Measurements from ENCODE around the gene MRPS31.

GRCh38 chr13:40774672-40775071 is 3.7 kb upstream of the MRPS31 start:
- TF ChIP-seq FOS (IDR thresholded peaks at IDR 0.05; ENCODE audit: borderline replicate concordance, insufficient read depth, low read length) (no peak), GATA2 (IDR thresholded peaks at IDR 0.05; ENCODE audit: insufficient read depth, insufficient read length, low read depth, low read length) (no peak), POLR2A (IDR thresholded peaks at IDR 0.05; ENCODE audit: low read depth, low read length) (no peak), JUN (IDR thresholded peaks at IDR 0.05; ENCODE audit: borderline replicate concordance, insufficient read depth, insufficient read length, low read depth) (no peak), EZH2 (IDR thresholded peaks at IDR 0.05; ENCODE audit: borderline replicate concordance, low read depth, low read length, severe bottlenecking) (no peak)
- TF ChIP-seq, protein P1, sequence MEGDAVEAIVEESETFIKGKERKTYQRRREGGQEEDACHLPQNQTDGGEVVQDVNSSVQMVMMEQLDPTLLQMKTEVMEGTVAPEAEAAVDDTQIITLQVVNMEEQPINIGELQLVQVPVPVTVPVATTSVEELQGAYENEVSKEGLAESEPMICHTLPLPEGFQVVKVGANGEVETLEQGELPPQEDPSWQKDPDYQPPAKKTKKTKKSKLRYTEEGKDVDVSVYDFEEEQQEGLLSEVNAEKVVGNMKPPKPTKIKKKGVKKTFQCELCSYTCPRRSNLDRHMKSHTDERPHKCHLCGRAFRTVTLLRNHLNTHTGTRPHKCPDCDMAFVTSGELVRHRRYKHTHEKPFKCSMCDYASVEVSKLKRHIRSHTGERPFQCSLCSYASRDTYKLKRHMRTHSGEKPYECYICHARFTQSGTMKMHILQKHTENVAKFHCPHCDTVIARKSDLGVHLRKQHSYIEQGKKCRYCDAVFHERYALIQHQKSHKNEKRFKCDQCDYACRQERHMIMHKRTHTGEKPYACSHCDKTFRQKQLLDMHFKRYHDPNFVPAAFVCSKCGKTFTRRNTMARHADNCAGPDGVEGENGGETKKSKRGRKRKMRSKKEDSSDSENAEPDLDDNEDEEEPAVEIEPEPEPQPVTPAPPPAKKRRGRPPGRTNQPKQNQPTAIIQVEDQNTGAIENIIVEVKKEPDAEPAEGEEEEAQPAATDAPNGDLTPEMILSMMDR (IDR thresholded peaks at IDR 0.05; ENCODE audit: extremely low read depth in 1 of 2, insufficient read depth in 1 of 2, low read depth in 1 of 2, low read length in 2 of 2): no peak

Measured in endothelial cell of umbilical vein (primary cell).